ENCODE measurements around the gene SETD6. TPM values are rescaled to one million over a fixed set of nuclear protein-coding genes. Genes with fewer than 3 reads are reported as not detected.
"Not testable (repeated sequence)": the region's sequence is repeated elsewhere in the genome, so short reads cannot be mapped to it uniquely, and the experiment has no call there.

SETD6 gene
- total RNA-seq, 4 donors from 2014 or later, result 18.2 to 27.5 (median 22.0) TPM

DNA sequence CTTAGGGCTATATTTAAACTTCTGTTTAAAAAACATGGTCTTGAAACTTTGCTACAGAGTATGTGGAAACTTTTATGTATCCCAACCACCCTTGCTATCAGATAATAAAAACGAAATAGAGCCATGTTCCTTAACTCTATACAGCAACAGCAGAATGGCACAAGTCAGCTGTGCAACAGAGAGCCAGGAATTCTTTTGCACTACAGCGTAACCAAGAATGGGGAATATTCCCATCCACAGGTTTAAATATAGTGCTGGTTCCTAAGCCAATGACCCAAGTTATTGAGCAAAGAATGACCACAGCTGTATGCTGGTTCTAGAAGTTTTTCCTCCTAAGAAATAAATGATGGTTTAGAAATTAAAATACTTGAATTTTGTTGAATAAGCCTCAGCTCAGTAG is 33.1 kb downstream of the SETD6 start:
- no peak for TF ChIP-seq POLR2A (IDR thresholded peaks at IDR 0.05; ENCODE audit: low read depth)
- no peak for TF ChIP-seq EP300 (IDR thresholded peaks at IDR 0.05)
- no peak for TF ChIP-seq POLR2AphosphoS5 (IDR thresholded peaks at IDR 0.05)
- TF ChIP-seq, protein P1, sequence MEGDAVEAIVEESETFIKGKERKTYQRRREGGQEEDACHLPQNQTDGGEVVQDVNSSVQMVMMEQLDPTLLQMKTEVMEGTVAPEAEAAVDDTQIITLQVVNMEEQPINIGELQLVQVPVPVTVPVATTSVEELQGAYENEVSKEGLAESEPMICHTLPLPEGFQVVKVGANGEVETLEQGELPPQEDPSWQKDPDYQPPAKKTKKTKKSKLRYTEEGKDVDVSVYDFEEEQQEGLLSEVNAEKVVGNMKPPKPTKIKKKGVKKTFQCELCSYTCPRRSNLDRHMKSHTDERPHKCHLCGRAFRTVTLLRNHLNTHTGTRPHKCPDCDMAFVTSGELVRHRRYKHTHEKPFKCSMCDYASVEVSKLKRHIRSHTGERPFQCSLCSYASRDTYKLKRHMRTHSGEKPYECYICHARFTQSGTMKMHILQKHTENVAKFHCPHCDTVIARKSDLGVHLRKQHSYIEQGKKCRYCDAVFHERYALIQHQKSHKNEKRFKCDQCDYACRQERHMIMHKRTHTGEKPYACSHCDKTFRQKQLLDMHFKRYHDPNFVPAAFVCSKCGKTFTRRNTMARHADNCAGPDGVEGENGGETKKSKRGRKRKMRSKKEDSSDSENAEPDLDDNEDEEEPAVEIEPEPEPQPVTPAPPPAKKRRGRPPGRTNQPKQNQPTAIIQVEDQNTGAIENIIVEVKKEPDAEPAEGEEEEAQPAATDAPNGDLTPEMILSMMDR (IDR thresholded peaks at IDR 0.05), result no peak
- Histone ChIP-seq H3K4me1 (peaks cover 12 to 47% (median 37%) of the 10 kb centered on the region in 4 donors), H3K27me3 (no peaks in the 10 kb centered on the region), H3K9me3 (no peaks in the 10 kb centered on the region), H3K27ac (replicated peaks in 1 of 4) (peak overlapping the region; percentile 19 to 48 (median 38)), H3K4me3 (no peak overlapping the region), H3K36me3 (peaks cover 38 to 98% (median 68%) of the 10 kb centered on the region in 4 donors)
- intact Hi-C loops (cut with DNase I), result loop anchor here (5.0 kb wide), 1 partner anchor 39 kb away; no protein-coding TSS in a partner anchor
- DNase-seq (ENCODE audit: extremely low spot score), result no peak
- 40% methylated on average over 2 of the region's 2 CpGs for WGBS

DNA sequence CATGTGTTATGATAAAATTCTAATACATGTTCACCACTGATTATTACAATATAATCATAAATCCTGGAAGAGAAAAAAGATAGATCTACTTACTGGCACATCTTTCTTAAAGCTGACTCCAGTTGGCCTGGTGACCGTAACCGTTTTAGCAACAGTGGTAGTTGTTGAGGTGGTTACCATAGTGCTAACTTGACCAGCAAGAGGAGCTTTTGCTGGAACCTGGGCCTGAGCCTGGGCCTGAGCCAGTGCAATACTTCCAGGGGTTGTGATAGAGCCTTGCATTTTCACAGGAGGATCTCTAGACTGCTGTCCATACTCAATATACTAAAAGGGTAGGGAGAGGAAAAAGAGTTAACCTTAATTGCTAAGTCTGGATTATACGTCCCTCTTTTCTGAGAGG is 36.2 kb downstream of the SETD6 start:
- WGBS, result 53% methylated on average over 3 of the region's 3 CpGs
- Histone ChIP-seq H3K27me3 (no peaks in the 10 kb centered on the region), H3K36me3 (peaks cover 28 to 98% (median 63%) of the 10 kb centered on the region in 4 donors), H3K4me1 (peaks cover 12 to 47% (median 37%) of the 10 kb centered on the region in 4 donors), H3K4me3 (no peak overlapping the region), H3K9me3 (no peaks in the 10 kb centered on the region), H3K27ac (replicated peaks in 1 of 4) (peak overlapping the region; percentile 9 to 55 (median 25))
- DNase-seq (ENCODE audit: extremely low spot score), result no peak
- TF ChIP-seq POLR2AphosphoS5 (IDR thresholded peaks at IDR 0.05) (no peak), POLR2A (IDR thresholded peaks at IDR 0.05; ENCODE audit: low read depth) (no peak), EP300 (IDR thresholded peaks at IDR 0.05) (no peak)
- TF ChIP-seq, protein P1 (IDR thresholded peaks at IDR 0.05), result no peak
- intact Hi-C loops (cut with DNase I), result no loop called here

DNA sequence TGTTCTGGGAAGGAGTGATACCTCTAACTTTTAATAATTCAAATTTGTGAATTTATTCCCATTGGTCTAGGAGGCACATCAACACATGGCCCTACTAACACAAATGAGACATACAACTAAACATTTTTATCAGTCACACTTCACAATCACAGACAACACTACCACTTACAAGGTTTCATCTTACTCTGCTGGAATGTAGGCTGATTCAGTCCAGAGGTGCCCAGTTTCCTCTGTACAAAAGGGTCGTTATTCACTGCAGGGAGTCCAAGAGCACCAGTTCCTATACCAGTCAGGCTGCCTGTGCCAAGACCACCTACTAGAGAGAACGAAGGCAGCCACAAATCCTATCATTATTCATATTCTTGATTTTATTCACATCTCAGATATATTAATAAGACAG is 41.4 kb downstream of the SETD6 start:
- DNase-seq (ENCODE audit: extremely low spot score), result no peak
- Histone ChIP-seq H3K36me3 (peaks cover 27 to 91% (median 61%) of the 10 kb centered on the region in 4 donors), H3K27ac (replicated peaks in 1 of 4) (no peak overlapping the region), H3K9me3 (no peaks in the 10 kb centered on the region), H3K27me3 (no peaks in the 10 kb centered on the region), H3K4me1 (peaks cover 6 to 11% (median 8%) of the 10 kb centered on the region in 4 donors), H3K4me3 (no peak overlapping the region)
- intact Hi-C loops (cut with DNase I), result no loop called here
- WGBS, result 74% methylated on average over 2 of the region's 2 CpGs
- TF ChIP-seq, protein P1 (IDR thresholded peaks at IDR 0.05), result no peak
- TF ChIP-seq POLR2A (IDR thresholded peaks at IDR 0.05; ENCODE audit: low read depth) (no peak), POLR2AphosphoS5 (IDR thresholded peaks at IDR 0.05) (no peak), EP300 (IDR thresholded peaks at IDR 0.05) (no peak)

DNA sequence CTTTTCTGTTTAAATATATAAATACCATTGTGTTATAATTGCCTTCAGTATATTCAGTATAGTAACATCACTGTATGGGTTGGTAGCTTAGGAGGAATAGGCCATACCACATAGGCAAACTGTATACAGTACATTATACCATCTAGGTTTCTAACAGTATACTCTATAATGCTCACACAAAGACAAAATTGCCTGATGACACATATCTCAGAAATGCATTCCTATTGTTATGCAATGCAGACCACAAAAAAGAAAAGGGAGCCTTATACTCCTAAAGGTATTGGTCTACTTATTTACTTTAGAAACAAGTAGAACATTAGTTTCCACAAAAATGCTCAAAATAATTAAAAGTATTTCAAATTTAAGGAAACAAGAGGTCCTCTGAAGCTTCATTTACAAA is 47.9 kb downstream of the SETD6 start:
- H3K27me3 ChIP-seq, result no peaks in the 10 kb centered on the region
- no peak overlapping the region for H3K4me3 ChIP-seq
- intact Hi-C loops (cut with DNase I), result no loop called here
- no peak overlapping the region for H3K27ac ChIP-seq (replicated peaks in 1 of 4)
- peaks cover 24 to 87% (median 55%) of the 10 kb centered on the region in 4 donors for H3K36me3 ChIP-seq
- TF ChIP-seq, protein P1 (IDR thresholded peaks at IDR 0.05), result no peak
- TF ChIP-seq POLR2A (IDR thresholded peaks at IDR 0.05; ENCODE audit: low read depth) (no peak), EP300 (IDR thresholded peaks at IDR 0.05) (no peak), POLR2AphosphoS5 (IDR thresholded peaks at IDR 0.05) (no peak)
- H3K9me3 ChIP-seq, result no peaks in the 10 kb centered on the region
- H3K4me1 ChIP-seq, result peaks cover 0 to 5% (median 1%) of the 10 kb centered on the region in 4 donors
- no peak for DNase-seq (ENCODE audit: extremely low spot score)

DNA sequence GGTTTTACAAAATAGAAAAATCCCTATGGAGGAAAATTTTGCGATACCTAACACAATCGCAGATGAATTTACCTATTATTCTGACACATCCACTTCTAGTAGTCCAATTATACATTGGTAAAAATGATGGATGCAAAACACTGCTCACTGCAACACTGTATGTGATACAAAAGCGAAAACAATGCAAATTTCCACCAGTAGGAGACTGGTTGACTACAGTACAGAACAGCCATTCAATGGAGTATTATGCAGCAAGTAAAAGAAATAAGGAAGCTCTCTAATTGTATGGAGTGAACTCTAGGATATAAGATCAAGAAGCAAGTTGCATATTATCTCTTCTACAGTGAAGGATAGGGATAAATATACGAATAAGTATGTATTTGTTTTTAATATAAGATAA is 48.5 kb downstream of the SETD6 start:
- Histone ChIP-seq H3K4me3 (no peak overlapping the region), H3K27me3 (no peaks in the 10 kb centered on the region), H3K4me1 (peaks cover 0 to 5% (median 1%) of the 10 kb centered on the region in 4 donors), H3K36me3 (peaks cover 24 to 87% (median 54%) of the 10 kb centered on the region in 4 donors), H3K27ac (replicated peaks in 1 of 4) (no peak overlapping the region), H3K9me3 (no peaks in the 10 kb centered on the region)
- intact Hi-C loops (cut with DNase I), result no loop called here
- 85% methylated on average over 4 of the region's 4 CpGs for WGBS
- no peak for TF ChIP-seq POLR2AphosphoS5 (IDR thresholded peaks at IDR 0.05)
- no peak for TF ChIP-seq POLR2A (IDR thresholded peaks at IDR 0.05; ENCODE audit: low read depth)
- TF ChIP-seq, protein P1 (IDR thresholded peaks at IDR 0.05), result no peak
- TF ChIP-seq EP300 (IDR thresholded peaks at IDR 0.05), result no peak
- DNase-seq (ENCODE audit: extremely low spot score), result no peak

DNA sequence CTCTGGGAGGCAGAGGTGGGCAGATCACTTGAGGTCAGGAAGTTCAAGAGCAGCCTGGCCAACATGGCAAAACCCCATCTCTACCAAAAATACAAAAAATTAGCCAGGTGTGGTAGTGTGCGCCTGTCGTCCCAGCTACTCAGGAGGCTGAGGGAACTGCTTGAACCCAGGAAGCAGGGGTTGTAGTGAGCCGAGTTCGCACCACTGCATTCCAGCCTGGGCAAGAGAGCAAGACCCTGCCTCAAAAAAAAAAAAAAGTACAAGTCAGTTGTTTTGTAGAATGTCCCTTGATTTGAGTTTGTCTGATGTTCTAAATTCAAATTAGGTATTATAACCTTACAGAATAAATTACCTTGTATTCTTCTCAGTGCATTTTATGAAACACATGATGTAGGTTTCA is 50.4 kb downstream of the SETD6 start:
- H3K27ac ChIP-seq (replicated peaks in 1 of 4); intact Hi-C loops (cut with DNase I); H3K27me3 ChIP-seq; DNase-seq (ENCODE audit: extremely low spot score); H3K9me3 ChIP-seq; H3K4me1 ChIP-seq; H3K4me3 ChIP-seq: not testable (repeated sequence)
- WGBS, result 96% methylated on average over 4 of the region's 4 CpGs
- H3K36me3 ChIP-seq, result peaks cover 22 to 89% (median 54%) of the 10 kb centered on the region in 4 donors

Measured in esophagus muscularis mucosa (tissue), 4 donors.